NCI-H2081 treated with DMSO at 0.1 percent for 48 hours (cell line): ENCODE results near the gene RPA3.

Experiments
- DNase-seq: peaks from one replicate; lab custom pipeline; 2025; lab: John Stamatoyannopoulos, UW

Gene RPA3

DNA sequence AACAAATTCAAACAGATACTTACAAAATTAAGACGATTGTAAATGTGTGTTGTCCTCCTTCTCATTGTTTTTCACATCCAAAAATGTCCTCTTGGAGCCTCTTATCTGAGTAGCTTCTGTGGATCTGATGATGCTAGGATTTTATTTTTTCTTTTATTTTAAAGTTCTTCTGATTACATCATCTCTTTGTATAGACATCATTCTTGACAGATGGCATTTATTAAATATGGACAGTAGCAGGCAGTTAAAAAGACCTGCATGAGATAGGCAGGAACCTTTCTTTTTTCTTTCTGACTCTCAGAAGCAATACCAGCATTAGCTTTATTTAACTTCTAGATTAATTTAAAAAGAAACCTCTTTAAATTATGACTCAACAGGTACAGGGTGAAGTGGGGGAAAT is at the start of gene RPA3:
RPA3 (minus strand) TSS at position 116 of the 400 bp plus-strand sequence. CDS start 78,189 bp downstream, outside the sequence.
- DNase-seq, result no peak

DNA sequence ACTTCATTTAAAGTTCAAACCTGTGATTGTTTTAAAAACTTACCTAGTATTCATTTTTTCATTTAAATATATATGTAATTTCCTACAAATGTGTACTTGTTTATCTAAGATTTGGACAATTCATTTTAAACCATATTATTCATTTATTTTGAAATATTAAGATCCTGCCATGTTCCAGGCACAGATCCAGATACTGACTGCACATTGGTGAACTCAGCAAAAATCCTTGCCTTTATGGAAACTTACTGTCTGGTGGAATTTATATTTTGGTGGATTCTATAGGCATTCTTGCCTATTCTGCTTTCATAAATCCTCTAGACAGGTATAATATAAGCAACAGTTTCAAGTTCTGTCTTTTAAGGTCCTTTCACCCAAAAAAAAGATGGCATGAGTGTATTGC is 48.3 kb upstream of the RPA3 start:
- DNase-seq, result no peak

DNA sequence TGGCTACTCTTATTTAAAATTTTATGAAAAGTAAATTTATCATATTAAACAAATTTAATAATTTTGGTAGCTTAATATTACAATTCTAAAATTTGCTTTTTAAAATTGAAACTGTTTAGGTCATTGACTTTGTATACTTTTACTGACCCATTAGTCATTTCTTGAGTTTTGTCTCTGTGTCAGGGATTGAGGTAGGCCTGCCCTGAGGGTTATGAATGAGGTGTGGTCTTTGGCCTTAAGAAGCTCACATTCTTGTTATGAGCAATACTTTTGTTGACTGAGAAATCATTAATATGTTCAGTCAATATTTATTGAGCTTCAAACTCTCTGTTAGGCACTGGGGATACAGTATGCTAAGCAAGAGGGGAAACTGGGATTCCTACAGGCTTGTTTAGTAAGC is 47.0 kb upstream of the RPA3 start:
- no peak for DNase-seq

DNA sequence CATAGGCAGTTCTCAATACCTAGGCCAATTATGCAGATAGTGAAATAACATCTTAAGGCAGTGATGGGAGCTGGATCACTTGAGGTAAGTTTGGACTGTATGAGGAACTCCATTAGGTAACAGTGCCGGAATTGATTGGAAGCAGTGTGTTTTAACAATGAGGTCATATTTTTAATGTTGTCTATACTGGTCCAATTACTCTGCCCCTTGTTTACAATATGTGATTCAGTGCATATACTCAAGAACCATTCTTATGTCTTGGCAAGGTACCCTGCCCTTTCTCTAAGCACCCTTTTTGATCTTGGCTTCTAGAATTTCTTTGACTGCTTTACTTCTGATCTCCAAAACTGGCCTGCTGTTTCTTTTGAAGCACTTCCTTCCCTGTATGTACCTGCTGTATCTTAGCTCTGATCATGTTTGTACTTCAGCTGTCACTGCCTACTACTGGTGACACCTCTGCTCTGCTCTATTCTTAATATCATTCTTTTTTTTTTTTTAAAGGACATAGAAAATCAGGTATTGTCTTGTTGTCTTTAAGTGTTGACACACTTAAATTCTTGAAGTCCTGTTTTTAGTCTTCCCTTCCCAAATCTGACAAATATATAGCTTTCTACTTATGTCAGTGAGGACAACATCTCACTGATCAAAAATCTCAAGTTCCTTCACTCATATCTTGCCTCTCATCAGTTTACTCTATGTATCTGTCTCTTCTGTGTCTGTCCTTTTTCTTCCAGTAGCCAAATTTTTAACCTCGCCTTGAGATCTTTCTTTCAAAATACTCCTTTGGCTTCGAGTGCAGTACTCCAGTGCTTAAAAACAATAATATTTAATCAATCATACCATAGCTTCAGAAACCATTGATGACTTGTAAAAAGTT is 46.4 kb upstream of the RPA3 start:
- DNase-seq, result no peak

DNA sequence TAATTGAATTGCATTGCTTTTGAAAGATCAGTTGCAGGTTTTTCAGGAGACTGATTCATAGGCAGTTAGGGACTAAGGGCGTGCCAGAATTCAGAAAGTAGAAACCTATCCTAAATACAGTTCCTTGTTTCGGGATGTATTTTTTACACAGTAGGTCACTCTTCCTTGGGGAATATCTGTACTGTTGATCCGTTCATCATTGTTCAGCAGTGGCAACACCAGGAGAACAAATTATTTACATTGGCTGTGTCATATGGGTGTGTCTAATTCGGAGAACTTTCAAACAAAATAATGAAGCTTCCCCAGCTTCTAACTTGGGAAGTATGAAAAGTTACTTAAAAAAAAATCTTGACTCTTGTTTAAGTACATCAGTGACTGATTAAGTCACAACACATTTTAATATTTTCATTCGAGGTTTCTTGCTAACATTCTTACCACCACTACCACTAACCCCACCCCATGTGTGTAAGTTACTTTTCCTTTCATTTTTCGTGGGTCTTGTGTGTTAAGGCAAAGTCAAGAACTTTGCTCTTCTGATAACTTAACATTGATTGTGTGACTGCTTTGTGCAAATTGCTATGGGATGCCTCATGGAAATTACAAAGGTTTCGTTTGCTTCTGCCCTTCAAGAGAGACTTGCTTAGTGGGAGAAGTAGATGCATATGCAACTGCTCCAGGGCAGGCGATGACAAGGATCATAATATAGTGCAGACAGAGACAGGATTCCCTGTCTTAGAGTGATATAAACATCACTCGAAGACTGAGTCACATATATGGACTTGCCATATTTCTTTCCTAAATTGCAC is 43.8 kb upstream of the RPA3 start:
- DNase-seq, result no peak

DNA sequence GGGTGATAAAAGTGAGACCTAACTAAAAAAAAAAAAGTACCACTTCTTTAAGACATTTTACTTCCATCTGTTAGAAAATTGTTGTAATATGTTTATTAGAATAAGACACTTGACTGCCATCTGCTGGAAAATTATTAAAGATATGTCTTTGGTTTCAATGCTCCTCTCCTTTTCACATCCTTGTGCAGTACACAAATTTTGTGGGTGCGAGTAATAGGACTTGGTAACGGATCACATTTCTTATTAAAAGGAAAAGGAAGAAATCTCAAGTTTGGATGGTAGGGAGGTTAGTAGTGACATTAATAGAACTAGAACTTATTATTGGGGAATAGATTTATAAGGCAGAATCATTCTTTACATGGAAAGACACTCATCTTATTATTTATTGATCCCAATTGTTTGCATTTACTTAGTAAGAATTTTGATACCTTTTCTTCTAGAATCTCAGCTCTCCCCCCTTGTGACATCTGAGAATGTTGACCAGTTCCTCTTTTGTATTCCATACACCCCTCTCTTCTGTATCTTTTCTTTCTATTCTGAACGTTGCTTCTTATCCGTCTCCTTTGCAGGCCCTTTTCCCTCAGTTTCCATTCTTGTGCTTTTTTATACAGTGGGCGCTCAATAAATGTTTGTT is 43.0 kb upstream of the RPA3 start:
- peak; percentile 40 for DNase-seq

DNA sequence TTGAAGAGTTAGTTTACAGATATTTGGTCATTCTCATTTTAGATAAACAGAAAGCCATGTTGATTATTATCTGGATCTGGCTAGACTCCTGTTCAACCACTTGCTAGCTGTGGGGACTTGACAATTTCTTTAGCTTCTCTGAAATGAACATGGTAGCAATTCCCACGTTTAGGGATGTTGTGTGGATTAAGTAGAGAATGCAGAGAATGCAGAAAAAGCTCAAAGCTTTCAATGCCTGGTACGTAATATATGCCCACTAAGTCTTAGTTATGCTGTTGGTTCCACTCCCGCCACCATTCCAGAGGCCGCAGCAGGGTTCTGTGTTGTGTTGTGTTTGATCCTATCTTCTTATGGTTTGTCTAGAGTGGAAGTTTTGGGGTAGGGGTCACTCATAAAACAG is 39.2 kb upstream of the RPA3 start:
- DNase-seq, result no peak

DNA sequence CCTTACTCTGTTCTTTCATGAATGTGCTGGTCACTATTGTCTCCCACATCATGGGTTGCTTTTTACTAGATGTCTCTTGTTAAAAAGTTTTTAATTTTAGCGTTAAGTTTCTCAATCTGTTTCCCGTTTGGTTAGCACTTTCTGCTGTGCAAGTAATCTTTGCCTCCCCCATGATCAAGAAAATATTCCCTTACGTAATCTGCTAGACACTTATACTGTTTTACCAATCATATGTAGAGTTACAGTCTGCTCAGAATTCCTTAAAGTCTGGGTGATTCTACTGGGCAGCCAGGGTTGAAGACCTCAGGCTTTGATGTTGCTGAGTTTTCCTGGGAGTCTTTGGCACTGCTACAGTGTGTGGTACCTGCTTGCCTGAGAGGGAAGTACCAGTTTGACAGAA is 38.2 kb upstream of the RPA3 start:
- DNase-seq, result no peak

DNA sequence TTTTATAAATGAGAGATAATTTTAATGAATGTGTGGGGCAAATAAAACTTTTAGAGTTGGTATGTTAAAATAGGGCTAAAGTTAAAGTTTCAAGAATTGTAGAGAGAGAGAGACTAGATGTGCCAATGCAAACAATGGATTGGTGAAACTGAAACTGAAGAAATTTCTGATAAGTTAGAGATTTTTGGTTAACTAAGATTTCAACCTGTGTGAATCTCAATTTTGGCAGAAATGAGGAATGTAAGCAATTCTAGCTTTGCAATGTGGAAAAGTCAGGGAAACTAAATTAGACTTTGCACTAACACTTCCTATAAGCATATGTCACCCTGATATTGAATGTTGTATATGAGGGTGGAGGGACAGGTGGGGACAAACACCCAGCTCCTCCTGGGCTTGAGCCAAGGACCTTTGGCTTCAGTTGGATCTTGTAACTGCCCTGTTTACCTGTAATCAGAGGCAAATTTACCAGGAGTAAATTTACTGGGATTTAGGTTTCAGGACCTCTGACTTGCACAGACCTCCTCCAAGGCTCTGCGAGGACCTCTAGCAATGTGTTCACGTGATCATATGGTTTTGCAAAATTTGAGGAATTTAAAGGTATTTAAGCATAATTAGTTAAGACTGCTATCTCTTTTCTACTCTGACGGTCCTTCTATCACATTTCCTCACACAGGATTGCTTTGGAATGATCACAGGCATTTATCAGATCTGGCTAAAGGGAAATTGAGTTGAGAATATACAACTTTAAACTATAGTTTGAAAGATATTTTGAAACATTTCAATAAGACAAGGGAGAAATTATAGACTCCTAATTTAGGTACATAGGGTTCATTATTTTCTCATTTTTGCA is 33.1 kb upstream of the RPA3 start:
- no peak for DNase-seq

DNA sequence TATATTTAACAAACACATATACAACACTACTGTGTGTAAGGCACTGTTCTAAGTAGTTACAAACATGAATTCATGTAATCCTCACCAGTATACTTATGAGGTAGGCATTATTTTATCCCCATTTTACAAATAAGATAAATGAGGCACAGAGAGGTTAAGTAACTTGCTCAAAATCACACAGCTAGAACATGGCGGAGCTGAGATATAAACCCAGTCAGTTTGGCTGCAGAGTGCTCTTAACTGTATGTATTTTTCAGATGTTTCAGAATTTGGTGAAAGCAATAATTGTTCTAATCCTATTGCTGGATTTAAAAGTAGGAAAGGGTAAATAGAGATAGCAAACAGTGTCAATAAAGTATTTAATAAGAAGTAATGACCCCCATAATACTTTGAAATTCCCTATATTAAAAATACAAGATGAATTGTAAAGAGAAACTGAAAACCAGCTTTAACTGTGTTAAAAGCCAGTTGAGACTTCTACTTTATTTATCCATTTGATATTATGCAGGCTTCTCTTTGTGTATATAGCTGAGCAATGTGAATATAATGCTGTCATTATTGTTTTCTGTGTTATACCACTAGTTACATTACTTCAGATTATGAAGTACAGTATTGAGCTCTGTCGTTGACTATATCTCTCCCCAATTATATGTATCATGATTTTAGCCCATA is 32.3 kb upstream of the RPA3 start:
- DNase-seq, result no peak

DNA sequence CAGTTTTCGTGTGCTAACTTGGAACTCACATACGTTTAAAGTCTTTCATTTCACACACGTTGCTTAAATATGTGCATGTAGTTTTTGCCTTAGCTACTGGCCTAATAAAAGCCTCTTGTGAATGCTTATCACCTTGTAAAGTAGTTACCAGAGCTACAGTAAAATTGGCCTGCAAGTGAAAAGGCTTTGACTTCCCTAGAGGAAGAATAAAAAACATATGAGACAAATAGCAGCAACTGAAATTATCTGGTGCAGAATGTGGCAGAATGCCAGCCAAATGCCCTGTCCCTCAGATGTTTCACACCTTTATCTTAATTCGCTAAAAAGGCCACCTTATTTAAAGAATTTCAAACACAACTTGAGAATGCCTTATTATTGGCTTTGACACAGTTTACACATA is 28.1 kb upstream of the RPA3 start:
- peak; percentile 18 for DNase-seq

DNA sequence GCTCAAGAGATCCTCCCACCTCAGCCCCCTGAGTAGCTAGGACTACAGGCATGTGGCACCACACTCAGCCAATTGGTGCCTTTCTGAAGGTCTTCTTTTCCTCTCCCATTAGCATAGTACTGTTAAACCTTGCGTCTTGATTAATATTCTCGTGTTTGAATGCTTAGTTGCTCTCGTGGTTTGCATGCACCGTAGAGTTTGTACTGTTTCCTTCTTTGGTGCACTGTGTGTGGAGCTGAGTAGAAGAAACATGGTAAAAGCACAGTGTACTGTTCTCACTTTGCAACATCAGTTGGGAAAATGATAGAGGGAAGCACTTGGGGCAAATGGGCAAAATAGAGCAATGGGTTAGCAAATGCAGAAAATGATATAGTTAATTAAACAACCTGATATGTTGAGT is 27.6 kb upstream of the RPA3 start:
- DNase-seq, result no peak

DNA sequence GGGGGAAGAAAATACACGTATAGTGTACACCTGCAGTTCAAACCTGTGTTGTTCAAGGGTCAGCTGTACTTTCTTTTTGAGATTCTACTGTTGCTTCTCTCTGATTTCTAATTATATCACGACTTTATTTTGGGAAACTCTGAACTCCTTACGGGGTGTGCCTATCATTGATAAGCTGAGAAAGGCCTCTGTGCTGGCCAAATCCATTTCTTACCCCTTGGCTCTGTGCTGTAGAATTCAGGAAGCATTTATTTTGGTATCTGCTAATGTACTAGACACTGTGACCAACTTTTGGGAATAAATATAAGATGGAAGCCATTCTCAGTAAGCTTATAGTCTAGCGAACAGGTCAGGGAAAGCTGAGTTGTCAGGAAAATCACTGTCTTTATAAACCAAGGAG is 26.9 kb upstream of the RPA3 start:
- DNase-seq, result no peak

DNA sequence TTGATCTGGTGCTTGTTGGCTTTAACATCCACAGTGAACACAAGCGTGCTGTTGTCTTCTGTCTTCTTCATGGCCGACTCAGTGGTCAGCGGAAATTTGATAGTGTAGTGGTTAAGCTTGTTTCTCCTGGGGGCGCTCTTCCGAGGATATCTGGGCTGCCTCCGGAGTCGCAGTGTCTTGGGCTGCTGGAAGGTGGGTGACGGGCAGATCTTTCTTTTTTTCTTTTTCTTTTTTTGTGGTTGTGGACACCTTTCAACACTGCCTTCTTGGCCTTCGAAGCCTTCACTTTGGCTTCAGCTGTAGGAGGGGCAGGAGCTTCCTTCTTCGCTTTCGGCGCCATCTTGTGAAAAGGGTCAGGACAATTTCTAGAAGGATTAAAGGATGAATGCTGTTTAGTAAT is 23.8 kb upstream of the RPA3 start:
- DNase-seq, result no peak

DNA sequence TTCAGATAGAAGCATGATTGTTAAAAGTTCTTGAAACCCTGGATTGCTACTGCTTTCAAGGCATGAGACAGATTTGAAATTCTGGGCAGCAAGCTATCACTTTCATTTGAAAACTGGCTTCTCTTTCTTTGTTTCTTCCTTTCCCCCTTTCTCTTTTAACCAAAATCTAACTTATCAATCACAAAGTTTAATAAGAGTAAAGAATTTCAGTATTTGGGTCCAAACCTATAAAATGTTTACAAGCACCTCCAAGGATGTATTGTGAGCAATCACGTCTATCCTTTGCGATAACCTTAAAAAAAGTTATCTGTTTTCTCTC is 21.6 kb upstream of the RPA3 start:
- DNase-seq, result no peak

DNA sequence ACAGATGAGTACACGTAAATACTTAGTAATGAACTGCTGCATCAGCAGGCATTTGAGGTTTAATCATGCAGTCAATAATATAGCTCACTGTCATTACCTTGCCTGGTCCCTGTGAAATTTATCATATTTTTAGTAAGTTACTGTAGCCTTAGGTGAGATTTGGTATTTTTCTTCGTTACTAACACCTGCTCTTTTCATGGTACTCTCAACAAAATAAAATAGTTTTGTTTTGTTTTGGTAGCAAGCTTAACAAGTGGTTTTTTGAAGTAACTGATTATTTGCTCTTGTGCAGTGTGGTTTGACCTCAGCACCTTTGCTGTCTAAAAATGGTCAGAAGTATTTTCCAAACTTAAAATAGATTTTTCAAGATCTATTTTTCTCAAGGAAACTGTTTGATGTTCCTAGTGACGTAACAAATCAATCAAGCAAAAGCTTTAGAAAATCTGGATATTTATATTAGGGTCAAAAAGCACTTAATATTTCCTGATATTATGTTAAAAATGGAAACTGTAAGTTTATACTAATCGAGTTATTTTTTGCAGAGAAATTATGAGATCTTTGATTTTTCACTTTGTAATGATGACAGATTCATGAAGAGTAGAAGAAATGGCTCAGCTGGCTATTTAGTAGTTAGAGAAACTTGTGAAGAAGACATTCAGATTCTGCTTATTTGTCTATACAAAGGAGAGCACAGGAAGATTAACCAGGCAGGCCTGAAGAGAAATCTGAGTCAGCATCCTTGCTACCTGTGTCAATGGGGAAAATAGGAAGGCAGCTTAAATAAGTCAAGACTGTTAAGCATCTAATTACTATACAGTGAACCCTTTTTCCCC is 21.0 kb upstream of the RPA3 start:
- DNase-seq, result no peak

DNA sequence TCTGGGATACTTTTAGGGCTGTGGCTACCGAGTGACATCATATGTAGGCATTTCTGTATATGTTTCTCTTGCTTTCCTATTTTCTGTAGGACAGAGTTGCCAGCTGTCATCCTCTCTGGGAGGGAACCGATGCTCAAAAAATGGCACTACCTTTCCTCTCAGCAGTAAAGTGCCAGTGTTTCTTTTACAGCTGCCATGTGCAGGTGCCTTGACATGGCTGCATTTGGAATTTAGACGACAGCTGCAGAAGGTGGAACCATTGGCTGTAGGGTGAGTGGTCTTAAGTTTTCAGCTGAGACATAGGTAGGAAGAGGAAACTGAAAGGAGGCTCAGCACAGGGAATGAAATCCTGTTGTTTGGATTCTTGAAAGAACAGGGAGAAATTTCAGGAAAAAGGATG is 20.2 kb upstream of the RPA3 start:
- DNase-seq, result no peak

DNA sequence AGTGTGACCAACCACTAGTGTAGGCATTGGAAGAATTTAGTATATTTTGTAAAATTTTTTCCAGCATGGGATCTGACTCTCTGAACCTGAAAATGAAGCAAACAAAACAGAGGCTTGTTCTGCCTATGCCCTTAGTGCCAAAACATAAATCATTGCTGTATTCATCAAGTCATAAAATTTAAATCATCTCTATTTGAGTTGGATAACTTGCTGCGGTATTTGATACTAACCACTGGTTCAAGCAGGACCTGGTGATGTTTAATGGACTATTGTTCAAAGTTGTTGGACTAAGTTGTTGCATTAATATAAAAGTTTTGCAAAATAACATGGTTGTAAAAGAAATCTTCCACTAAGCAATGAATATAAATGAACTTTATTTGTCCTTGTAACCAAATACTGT is 19.8 kb upstream of the RPA3 start:
- DNase-seq, result no peak

DNA sequence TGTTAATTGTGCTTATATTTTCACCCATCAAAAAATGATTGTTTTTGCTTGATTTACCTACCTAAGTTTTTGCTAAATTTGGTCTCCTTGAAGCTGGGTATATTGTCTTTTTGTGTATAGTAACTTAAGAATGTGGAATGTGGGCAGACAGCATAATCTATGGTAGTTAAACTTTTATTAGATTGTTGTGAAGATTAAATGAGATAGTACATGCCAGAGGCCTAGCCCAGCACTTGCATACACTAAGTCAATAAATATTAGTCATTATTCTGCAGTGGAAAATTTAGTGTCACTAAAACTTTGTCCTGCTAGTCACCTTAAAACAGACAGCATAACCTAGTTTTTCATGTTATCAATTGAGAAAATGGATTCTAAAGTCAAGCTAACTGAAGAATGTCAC is 19.3 kb upstream of the RPA3 start:
- no peak for DNase-seq

DNA sequence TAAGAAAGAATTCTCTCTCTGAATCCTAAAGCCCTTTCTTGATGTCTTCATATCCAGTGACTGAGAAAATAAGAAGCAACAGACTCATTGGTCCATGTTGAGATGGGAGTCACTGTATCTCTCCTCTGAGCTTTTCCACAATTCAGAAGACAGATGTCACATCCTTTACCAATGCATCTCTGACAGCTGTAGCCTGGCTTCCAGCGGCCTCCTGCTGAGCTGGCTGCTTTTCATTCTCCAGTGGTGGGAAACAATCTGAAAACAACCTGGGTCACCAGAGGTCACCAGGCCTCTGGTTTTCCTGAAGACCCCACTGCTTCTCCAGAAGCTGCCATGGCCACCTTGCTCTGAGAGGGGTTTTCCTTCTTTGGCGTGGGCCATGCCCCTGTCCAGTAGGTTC is 18.3 kb upstream of the RPA3 start:
- DNase-seq, result no peak
